RWPE1 (cell line): ENCODE measurements around the gene BMPR1B.

ENCODE experiments used
- CTCF ChIA-PET: fragments of 350-600 bp; sonication (Branson Sonifier 250); formaldehyde crosslinking; extraction: SDS; loops from one replicate; lab custom pipeline; 2021; lab: Yijun Ruan, JAX
- POLR2A ChIA-PET: fragments of 400-600 bp; formaldehyde crosslinking; extraction: SDS; loops from one replicate; lab custom pipeline; 2020; ENCODE audit warnings: antibody characterized with exemption; ENCODE audit not compliant: low non-redundant PET; lab: Yijun Ruan, JAX
- DNase-seq: peaks from one replicate; pipeline ENCODE4 v3.0.0; 2012; ENCODE audit warnings: low spot score
- H3K27ac ChIP-seq: fragments of 450-650 bp; 2 replicates; pipeline ENCODE4 v1.5.1; 2017
- TF ChIP-seq, protein P1 (sequence below): fragments of 450-650 bp; conservative IDR thresholded peaks from 2 replicates; pipeline ENCODE4 v1.5.1; 2017; ENCODE audit warnings: low read depth, mild to moderate bottlenecking

Gene BMPR1B

DNA sequence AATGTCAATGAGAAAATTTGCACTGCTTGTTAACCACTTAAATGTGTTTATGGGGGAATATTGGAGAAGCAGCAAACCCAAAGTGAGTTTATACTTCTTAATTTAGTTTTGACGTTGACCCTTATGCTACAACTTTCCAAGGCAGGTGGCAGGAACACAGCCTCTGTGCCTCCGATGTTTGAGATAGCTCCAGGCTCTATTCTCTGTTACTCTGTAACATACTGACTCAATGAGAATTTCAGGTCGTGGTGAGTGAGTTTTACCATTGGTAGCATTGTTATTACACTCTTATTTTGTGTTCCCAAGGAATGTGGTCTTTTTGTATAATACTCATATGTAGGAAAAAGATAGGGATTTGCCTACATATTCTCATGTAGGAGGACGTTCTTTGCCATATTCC, 210.7 kb downstream of the BMPR1B start:
- no peak for DNase-seq
- TF ChIP-seq, protein P1, sequence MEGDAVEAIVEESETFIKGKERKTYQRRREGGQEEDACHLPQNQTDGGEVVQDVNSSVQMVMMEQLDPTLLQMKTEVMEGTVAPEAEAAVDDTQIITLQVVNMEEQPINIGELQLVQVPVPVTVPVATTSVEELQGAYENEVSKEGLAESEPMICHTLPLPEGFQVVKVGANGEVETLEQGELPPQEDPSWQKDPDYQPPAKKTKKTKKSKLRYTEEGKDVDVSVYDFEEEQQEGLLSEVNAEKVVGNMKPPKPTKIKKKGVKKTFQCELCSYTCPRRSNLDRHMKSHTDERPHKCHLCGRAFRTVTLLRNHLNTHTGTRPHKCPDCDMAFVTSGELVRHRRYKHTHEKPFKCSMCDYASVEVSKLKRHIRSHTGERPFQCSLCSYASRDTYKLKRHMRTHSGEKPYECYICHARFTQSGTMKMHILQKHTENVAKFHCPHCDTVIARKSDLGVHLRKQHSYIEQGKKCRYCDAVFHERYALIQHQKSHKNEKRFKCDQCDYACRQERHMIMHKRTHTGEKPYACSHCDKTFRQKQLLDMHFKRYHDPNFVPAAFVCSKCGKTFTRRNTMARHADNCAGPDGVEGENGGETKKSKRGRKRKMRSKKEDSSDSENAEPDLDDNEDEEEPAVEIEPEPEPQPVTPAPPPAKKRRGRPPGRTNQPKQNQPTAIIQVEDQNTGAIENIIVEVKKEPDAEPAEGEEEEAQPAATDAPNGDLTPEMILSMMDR = no peak

DNA sequence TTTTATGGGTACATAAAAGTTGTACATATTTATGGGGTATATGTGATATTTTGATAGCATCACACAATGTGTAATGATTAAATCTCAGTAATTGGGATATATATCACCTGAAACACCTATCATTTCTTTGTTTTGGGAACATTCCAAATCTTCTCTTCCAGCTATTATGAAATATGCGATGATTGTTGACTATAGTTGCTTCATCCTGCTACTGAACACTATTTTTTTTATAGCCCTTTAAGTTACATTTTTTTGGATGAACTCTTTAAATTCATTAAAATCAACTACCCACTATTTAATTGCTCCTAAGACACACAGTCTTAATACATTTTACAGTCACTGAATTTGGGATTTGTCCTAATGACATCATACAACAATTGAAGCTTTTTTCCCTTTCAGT, 212.9 kb downstream of the BMPR1B start:
- no peak for DNase-seq
- TF ChIP-seq, protein P1 = no peak
- no peak overlapping the region for H3K27ac ChIP-seq
- POLR2A ChIA-PET = no interaction called here
- CTCF ChIA-PET = no interaction called here

More for the DNA sequence above, 210.7 kb downstream of the BMPR1B start:
- ChIA-PET CTCF (no interaction called here), POLR2A (no interaction called here)
- H3K27ac ChIP-seq = no peak overlapping the region

DNA sequence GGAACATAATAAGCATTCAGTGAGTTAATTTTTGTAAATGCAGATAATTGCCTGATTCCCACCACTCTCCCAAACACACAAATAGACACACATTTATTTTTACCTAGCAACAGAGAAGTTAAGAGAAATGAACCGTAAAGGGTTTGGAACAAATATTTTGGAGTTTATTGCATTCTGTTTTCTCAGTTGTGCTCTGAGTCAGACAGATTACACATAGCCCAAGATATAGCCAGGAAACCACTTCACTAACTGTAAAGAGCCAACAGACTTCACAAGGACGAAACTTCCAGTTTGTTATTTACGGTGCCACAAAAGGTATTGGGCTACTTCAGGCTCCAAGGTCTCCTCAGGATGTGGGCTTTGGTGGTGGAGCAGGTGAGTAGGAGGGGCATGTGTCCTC, 217.0 kb downstream of the BMPR1B start:
- ChIA-PET POLR2A (no interaction called here), CTCF (no interaction called here)
- TF ChIP-seq, protein P1 = no peak
- H3K27ac ChIP-seq = no peak overlapping the region
- DNase-seq = peak; percentile 7

DNA sequence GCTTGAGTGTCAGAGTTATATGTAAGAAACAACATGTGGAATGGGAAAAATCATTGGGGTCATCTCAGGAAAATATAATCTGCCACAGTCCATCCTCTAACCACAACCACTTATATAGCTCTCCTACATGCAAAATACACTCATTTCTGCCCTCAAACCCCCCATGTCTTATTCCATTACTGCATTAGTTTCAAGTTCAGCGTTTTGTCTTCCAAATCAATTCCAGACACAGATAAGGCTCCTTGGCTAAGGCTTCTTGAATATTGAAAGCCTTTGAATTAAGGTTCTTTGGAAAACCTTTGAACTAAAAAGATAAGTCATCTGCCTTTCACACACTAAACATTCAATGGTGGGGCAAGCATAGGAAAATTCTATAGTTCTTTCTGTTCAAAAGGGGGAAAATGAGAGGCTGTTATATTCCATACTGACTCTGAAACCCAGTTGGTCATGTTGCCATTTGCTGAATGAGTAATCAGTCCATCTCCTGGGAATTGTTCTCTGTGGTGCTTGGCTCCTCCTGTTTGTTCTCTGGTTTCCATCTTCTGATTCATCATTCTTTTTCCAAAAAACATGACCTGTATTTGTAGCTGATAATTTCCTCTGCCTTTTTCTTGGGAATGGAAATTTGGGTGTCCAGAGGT, 218.7 kb downstream of the BMPR1B start:
- ChIA-PET POLR2A (no interaction called here), CTCF (interaction anchor here (0.6 kb wide), 1 partner anchor 866 kb away, joined by 3 read pairs; no protein-coding TSS in a partner anchor)
- TF ChIP-seq, protein P1 = no peak
- no peak overlapping the region for H3K27ac ChIP-seq
- DNase-seq = peak; percentile 27

DNA sequence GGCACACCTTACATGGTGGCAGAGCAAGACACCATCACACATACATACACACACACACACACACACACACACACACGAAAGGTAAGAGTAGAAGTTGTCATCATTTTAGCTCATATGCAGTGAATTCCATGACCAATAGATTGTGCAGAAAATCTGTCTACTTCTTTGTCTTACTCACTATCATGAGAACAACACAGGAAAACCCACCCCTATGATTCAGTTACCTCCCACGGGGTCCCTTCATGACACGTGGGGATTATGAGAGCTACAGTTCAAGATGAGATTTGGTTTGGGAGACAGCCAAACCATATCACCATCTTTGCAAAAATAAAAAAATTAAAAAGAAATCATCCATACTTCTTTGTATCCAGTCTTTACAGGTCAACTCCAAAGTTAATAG, 221.1 kb downstream of the BMPR1B start:
- no peak overlapping the region for H3K27ac ChIP-seq
- ChIA-PET CTCF (interaction anchor here (0.6 kb wide), 1 partner anchor 10 kb away, joined by 3 read pairs; no protein-coding TSS in a partner anchor), POLR2A (no interaction called here)
- no peak for DNase-seq
- TF ChIP-seq, protein P1 = no peak

DNA sequence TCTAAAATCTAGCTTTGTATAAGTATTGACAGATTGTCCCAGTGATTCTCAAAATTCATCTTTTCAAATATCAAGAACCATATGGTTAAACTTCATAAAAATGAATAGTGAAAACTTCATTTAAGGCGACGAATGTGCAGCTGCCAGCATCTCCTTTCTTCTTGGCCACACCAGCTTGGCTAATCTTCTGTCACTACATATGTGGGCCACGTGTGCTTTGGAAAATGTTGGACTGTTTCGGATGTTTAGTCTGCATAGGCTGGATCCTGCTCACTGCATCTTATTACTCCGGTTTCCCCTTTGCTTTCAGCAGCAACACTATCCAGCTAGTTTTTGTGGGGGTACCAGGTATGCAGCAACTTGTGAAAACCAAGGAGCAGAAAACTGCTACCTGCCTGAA, 221.9 kb downstream of the BMPR1B start:
- CTCF ChIA-PET = no interaction called here
- no peak overlapping the region for H3K27ac ChIP-seq
- TF ChIP-seq, protein P1 = no peak
- POLR2A ChIA-PET = no interaction called here
- no peak for DNase-seq
